Activated CD4-positive, alpha-beta T cell treated with anti-CD3 and anti-CD28 coated beads, Interleukin-2, amount 50 U/mL, for 24 hours (primary cell): ENCODE measurements around the gene ZNF473.
A peak's percentile ranks its signal among the peaks of the same experiment; 100 is the strongest.

Experiments
- DNase-seq, 2 donors: peaks; one replicate each; pipeline ENCODE4 v3.0.0-alpha.2; 2020; ENCODE audit warnings: low read depth in 1 of 2, low spot score in 1 of 2

Gene ZNF473

DNA sequence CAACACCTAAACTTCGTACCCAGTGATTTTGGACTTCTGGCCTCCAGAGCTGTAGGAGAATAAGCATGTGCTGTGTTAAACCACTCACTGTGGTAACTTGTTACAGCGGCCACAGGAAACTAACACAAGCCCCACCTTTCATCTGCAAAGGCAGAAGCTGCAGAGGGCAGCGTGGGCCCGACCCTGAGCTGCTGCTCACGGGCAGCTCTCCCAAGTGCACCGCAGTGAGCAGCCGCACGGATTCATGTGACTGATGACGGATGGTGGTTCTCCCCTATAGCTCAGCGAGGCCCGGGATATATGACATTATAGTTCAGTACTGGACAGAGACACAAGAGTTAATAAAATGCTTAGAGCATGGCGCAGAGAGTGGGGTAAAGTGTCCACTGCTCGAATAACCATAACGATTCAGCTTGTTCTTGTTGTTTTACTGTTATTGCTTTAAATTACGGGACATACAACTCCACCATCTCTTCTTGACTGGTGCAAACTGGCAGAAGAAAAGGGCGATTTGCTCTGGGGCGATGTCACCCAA, 22.5 kb upstream of the ZNF473 start:
- no peak for DNase-seq

DNA sequence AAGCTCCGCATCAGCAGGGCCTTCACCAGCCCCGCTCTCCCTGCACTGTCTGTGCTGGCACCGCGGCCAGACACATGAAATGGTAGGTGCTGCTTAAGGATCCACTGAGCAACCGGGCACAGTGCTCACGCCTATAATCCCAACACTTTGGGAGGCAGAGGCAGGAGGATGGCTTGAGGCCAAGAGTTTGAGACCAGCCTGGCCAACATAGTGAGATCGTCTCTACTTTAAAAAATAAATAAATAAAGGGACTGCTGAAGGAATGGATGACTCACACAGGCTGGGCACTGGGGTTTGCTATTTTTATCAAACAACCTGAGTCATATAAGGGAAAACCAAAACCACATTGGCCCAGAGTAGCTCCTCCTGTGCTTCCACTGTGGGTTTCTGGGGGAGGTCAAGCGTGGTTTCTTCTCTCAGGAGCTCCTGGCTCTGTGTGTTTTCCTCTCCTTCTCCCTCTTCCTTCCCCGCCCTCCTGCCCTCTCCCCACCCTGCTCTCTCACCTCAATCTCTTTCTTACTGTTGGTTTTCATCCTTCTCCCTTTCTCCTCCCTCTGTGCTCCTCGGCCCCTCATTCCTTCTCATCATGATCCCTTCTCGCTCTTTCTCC, 21.9 kb upstream of the ZNF473 start:
- DNase-seq, result peak in 1 of 2 donors; percentile 21

DNA sequence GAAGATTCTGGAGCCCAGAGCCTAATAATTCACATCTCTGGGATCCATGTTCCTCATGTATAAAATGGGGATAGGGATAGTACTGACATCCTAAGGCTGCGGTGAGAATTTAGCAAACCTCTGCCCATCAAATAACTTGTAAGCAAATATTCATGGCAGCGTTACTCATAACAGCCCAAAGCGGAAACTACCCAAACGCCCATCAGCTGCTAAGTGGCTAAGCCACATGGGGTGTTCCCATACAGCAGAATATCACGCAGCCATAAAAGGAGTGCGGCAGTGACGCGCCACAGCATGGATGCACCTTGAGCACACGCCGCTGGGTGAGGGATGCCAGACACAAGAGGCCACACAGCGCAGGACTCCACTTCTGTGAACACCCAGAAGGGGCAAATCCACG, 20.4 kb upstream of the ZNF473 start:
- DNase-seq, result no peak

DNA sequence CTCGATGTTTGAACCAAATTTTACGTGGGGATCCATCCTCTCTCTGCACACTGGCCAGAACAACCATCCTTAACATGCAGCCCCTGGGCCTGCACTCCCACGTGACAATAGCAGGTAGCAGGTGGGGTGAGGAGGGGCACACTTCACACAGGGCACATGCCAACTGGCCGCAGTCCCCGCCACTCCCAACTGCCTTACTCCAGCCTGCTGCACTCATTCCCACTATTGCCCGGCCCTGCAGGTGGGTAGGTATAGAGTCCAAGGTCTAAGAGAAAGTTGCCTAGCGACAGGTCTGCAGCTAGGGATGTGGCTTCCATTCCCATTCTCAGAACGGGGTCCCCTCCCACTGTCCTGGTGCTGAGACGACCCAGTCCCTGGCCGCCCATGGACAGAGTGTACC, 18.6 kb upstream of the ZNF473 start:
- DNase-seq, result no peak

DNA sequence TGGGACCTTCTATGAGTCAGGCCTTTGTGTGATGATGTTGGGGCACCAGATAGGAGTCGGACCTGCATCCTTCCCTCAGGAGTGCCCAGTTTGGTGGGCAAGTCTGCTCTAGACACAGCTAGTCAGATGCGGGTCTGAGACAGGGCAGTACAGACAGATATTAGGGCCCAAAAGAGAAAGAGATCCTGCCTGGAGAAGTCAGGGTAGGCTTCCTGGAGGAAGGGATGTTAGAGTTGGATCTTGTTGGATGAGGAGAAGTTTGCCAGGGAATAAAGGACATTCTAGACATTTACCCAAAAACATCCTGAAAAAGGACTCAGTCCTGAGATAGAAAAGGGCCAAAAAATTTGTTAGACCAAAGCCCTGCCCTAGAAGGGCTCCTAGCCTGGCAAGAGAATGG, 17.9 kb upstream of the ZNF473 start:
- DNase-seq, result no peak

DNA sequence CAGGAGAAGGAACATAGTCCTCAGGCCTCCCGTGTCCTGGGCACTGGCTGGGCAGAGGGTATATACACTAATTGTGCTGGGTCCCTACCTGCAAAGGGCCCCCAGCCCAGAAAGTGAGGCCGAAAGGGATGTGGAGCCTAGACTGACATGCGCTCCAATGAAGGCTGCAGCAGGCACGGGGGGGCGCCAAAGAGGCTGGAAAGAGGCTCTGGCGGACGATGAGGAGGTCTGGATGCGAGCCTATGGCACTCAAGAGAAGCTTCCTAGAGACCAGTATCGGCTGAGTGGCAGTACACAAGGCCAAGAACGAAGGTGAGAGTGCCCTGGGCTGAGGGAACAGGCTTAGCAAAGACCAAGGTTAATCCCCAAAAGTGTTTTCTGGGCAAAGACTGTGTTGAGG, 17.3 kb upstream of the ZNF473 start:
- DNase-seq, result no peak

DNA sequence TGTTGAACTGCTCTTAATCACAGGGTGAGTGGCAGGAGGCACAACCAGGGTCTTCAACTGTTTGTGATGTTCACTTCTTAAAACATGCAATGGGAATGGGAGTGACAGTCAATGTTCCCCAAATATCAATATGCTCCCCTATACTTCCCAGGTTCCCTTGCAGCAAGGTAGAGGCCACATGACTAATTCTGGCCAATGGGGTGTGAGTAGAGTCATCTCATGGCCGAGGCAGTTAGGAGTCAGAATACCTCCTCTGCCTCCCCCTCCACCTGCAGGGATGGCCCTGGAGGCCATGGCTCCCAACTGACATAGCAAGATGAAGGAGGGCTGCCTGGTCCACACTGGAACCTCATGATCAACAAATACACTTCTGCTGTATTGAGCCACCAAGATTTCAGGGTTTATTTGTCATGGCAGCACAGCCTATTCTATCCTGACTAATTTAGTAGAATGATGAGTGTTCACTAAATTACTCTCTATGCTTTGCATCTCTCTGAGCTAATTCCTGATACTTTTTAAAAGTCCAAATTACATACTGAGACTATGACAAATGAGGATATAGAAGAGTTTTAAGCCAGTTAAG, 9.5 kb upstream of the ZNF473 start:
- no peak for DNase-seq

DNA sequence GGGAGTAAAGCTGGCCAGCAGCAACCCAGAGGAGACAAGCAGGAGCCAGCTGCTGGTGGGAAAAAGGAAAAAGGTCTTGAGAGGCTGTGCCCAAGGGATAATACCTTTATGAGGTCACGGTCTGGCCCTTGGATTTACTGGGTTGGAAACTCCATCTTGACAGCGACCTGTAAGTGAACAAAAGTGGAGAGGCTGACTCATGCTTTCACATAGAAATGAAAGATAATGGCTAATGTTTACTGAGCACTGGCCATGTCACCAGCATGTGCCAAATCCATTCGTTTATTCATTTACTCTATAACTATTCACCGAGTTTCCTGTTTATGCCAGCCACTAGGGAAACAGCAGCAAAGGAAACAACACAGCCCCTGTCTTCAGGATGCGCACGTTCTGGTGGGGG, 5.3 kb upstream of the ZNF473 start:
- no peak for DNase-seq

DNA sequence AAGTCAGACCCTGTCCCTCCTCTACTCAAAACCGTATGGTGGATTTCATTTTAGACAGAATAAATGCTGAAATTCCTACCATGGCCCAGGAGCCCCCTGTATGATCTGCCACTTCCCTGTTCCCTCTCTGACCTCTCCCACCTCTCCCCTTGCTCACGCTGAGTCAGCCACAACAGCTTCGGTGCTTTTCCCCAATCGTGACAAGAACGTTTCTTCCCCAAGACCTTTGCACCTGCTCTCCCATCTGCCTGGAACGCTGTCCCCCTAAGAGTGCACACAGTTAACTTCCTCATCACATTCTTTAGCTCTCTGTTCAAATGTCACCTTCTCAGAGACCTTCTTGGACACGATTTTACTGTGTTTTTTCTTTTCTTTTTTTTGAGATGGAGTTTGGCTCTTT, 3.0 kb upstream of the ZNF473 start:
- DNase-seq, result no peak

DNA sequence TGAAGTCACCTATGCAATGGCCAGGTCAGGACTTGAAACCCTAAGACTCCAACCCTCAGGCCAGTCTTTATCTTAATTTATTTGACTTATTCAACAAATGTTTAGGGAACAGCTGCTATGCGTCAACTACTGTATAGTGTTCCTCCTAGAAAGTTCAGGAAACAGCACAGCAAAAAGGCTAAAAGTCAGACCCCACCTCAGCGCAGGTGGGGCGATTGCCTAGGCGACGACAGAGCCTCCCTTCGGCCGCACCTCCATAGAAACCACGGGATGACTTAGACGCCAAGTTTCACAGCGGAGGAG, 1.1 kb upstream of the ZNF473 start:
- no peak for DNase-seq

DNA sequence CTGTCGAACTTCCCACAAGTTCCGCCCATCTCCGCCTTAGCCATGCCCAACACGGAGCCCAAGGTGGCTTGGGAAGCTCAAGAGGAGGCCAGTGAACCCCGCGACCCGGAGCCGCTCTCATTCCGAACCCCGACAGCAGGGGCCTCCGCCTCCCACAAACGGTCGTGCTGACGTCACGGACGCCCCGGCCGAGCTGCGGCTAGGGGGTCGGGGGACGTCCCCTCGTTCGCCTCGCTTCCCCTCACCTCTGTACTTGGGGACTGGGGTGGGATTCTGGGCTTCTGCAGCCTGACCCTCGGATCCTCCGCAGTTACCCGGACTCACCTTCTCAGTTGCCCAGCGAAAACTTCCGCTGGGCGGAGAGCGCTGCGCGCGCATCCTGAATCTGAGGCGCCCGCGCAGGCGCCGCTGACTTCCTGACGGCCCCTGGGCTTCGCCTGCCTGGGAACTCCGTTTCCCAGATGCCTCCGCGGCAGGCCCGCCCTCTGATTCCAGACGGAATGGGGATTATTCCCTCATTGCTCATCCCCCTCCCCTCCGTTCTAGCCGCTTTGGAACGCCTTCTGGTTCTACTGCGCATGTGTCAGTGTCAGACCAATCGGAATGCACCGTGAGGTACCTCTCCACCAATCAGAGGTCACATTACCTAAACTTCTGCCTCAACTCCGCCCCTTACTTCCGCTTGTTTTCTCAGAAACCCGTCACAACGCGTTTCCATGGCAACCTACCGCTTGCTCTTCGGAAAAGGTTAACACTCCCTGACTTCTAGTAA, 597 bp upstream of the ZNF473 start, which contains the start of gene VRK3:
TSS of gene VRK3 (minus strand) at position 351 of the 772 bp plus-strand sequence. CDS start 9,210 bp downstream, outside the sequence.
- peak; percentile 89 to 99 for DNase-seq

DNA sequence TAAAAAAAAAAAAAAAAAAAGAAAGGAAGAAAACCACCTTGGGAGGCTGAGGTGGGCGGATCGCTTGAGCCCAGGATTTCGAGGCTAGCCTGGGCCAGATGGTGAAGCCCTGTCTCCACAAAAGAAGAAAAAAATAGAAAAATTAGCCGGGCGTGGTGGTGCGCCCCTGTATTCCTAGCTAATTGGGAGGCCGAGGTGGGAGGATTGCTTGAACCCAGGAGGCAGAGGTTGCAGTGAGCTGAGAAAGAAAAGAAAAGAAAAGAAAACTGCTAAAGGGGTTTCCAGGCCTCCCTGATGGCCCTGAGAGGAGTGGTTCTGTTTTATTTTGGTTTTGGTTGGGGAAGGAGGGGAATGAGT, 723 bp downstream of the ZNF473 start:
- DNase-seq, result no peak

DNA sequence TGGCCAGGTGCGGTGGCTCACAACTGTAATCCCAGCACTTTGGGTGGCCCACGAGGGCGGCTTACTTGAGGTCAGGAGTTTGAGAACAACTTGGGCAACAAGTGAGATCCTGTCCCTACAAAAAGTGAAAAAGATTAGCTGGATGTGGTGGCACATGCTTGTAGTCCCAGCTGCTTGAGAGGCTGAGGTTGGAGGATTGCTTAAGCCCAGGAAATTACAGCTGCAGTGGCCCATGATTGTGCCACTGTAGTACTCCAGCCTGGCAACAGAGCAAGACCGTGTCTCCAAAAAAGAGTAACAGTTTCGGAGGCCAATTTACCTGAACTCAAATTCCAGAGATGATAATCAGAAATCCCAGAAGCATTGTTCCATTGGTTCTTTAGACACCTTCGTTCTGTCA, 4.4 kb downstream of the ZNF473 start:
- DNase-seq, result no peak

DNA sequence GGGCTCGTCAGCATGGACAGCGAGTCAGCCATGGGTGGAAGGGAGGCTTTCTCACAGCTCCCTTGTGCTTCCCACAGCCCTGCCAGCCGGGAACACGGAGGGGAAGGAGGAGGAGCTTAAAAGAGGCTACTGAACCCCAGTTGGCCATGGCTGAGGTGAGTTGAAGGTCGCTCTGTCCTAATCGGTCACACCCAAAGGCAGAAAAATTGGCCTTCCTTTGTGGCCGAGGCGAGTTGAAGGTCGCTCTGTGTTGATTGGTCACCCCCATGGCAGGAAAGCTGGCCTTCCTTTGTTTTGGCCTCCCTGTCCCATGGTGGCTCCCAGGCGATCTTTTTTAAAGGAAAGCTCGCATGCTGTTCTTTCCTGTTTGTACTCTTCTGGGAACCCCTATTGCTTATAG, 5.1 kb downstream of the ZNF473 start:
- no peak for DNase-seq

DNA sequence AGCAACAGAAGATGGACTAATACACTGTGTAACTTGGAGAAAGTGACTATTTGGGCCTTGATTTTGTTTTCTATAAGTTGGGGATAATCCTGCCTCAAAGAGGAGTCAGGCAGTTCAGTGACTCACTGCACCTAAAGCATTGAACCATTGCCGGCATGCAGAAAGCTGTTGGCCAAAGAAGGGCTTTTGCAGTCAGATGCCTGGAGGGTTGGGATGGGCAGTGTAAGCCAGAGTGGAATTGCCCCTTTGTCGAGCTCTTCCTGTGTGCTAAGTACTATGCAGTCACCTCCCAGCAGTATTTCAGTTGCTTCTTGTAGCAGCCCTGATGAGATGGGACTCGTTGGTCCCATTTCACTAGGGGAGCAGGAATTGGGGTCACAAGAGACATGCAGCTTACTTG, 11.1 kb downstream of the ZNF473 start:
- DNase-seq, result no peak

DNA sequence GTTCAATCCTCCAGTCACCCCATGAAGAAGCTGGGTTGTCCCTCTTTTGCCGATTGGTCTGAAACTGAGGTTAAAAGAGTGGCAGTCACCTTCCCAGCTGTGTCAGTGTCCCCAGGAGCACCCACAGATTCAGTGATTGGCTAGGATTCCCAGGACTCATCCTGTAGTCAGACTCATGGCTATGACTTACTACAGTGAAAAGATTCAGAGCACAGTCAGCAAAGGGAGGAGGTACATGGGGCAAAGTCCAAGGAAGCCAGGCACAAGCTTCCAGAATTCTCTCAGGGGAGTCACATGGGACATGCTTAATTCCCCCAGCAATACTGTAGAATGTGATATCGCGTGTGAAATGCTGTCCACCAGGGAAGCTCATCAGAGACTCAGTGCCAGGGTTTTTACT, 14.2 kb downstream of the ZNF473 start:
- DNase-seq, result no peak

DNA sequence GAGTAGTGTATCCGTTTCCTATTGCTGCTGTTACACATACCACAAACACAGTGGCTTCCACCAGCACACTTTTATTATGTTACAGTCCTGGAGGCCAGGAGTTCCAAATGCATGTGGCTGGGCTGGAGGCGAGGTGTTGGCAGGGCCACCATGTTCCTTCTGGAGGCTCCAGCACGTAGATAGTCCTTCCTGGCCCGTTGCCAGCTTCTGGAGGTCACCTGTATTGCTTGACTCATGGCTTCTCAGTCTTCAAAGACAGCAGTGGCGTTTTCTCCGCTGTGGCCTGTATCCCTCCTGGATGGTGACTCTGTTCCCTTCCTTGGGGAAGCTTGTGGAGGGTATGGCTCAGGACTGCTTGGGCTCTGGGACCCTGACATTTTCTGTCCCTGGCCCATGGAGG, 15.2 kb downstream of the ZNF473 start:
- no peak for DNase-seq

DNA sequence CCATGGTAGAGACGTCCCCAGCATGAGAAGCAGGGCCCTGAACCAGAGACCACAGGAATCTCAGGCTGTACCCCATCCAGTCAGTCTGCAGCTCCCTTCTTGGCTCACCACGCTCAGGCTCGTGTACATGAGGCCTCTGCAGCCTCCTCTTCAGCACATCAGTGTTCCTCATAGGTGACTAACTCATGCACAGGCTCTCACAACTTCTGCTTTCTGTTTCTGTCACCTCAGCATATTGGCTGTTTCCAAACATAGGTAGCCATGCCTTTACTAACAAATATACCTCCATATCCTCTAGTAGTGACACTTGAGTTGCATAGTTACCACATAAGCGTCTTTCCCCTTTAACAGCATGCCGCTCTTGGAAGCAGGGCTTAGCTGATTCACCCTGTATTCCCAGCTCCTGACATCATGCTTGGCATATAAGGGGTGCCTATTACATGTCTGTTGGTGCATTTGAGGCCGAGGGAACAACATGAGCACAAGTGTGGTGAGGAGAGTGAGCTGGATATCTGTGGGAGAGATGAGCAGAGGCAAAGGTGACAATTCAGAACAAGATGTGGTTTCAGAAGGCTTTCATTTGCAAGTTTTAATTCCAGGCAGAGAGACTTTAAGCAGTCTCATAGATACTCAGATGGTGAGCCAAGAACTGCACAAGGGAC, 16.7 kb downstream of the ZNF473 start:
- no peak for DNase-seq

DNA sequence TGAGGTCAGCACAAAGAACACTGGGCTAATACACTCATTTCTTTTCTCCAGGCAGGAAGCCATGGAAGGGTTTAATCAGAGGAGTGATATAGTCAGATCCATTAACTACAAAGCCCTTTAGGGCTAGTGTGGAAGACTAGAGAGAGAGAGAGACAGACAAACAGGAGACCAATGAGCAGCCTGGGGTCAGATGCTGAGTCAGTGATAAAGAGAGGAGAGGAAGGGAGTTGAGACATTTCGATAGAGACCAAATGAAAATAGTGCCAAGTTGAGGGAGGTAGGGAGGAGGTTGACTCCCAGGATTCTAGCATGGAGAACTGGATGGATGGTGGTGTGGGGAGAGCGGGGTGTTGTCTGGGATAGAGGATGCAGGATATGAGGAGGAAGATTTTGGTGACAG, 18.2 kb downstream of the ZNF473 start:
- DNase-seq, result no peak

DNA sequence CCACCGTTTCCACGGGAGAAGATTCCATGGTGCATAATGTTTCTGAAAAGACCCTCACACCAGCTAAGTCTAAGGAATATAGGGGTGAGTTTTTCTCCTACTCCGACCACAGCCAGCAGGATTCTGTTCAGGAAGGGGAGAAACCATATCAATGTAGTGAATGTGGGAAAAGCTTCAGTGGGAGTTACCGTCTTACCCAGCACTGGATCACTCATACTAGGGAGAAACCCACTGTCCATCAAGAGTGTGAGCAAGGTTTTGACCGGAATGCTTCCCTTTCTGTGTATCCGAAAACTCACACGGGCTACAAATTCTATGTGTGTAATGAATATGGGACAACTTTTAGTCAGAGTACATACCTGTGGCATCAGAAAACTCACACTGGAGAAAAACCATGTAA, 19.1 kb downstream of the ZNF473 start:
- no peak for DNase-seq

DNA sequence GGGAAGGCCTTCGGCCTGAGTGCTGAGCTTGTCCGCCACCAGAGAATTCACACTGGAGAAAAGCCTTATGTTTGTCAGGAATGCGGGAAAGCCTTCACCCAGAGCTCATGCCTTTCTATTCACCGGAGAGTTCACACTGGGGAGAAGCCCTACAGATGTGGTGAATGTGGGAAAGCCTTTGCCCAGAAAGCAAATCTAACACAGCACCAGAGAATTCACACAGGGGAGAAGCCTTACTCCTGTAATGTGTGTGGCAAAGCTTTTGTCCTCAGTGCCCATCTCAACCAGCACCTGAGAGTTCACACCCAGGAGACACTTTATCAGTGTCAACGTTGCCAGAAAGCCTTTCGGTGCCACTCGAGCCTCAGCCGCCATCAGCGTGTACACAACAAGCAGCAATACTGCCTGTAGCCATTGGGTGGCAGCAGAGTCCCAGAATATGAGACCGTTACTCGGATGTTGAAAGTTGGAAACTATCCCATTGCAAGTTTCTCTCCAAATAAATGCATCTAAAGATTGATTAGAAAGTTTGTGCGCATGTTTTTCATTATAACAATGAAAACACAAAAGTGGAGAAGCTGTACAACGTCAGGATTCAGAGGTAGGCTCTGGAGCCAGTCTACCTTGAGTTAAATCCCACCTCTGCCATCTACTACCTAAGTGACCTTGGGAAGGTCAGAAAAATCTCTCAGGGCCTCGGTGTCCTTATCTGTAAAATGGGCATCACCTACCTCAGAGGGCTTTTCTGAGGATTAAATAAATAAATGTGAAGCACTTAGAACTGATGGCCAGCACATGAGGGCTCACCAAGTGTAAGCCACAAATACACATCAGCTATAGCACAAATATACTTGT, 21.1 kb downstream of the ZNF473 start:
- peak; percentile 26 to 43 for DNase-seq
